ENCODE measurements around the gene SEMA5A.

Gene SEMA5A

DNA sequence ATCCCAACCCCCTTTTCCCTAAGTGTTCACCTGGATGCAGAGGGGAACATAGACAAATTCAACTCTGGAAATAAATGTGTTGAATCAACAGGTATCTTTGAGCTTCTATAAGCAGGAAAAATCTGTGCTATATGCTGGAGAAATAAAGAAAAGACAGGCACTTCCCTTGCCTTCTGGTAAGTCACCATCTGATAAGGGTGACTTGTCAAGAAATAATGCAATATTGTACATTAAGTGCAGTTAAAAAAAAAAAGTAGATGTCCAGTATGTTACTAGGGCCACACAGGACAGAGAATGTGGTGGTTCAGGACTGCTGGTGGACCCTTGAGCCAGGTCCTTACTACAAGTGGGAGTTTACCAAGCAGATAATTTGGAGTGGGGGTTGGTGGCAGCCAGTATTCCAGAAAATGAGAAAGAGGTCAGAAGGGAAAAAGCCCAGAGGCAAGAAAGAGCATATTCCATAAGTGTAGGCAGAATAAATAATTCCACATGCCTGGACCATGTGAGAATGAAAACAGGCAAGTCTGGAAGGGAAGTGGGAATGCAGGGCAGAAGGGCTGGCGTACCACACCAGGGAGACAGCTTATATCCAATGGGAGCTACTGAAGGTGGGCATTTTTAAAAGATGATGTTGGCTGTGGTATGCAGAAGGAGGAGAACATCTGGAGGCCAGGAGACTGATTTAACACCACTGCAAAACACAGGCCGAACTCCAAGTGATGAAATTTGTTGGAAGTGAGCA, 209.9 kb downstream of the SEMA5A start:
- Histone ChIP-seq H3K27me3 (ENCODE audit: insufficient read depth, low read length) (no peaks in the 10 kb centered on the region), H2AFZ (ENCODE audit: low read length, unreplicated experiment) (no peak overlapping the region), H3K27ac (ENCODE audit: low read depth, low read length) (no peak overlapping the region), H3K4me1 (ENCODE audit: control insufficient read depth, insufficient read depth, low read length, unreplicated experiment) (peaks cover 11% of the 10 kb centered on the region), H3K4me3 (ENCODE audit: low read depth, low read length) (no peak overlapping the region), H3K36me3 (ENCODE audit: insufficient read depth, low read length) (no peaks in the 10 kb centered on the region), H3K79me2 (ENCODE audit: control insufficient read depth, insufficient read depth, low read length, unreplicated experiment) (no peaks in the 10 kb centered on the region)

- Histone ChIP-seq H3K36me3 (ENCODE audit: insufficient read depth, low read length) (no peaks in the 10 kb centered on the region), H3K4me3 (ENCODE audit: low read depth, low read length) (no peak overlapping the region), H3K4me1 (ENCODE audit: control insufficient read depth, insufficient read depth, low read length, unreplicated experiment) (peaks cover 11% of the 10 kb centered on the region), H3K79me2 (ENCODE audit: control insufficient read depth, insufficient read depth, low read length, unreplicated experiment) (no peaks in the 10 kb centered on the region), H3K27me3 (ENCODE audit: insufficient read depth, low read length) (no peaks in the 10 kb centered on the region), H3K27ac (ENCODE audit: low read depth, low read length) (no peak overlapping the region), H2AFZ (ENCODE audit: low read length, unreplicated experiment) (no peak overlapping the region)
Observed at GRCh38 chr5:9335269-9335668, 210.6 kb downstream of the SEMA5A start.

- Histone ChIP-seq H3K36me3 (ENCODE audit: insufficient read depth, low read length) (no peaks in the 10 kb centered on the region), H3K79me2 (ENCODE audit: control insufficient read depth, insufficient read depth, low read length, unreplicated experiment) (no peaks in the 10 kb centered on the region), H3K4me1 (ENCODE audit: control insufficient read depth, insufficient read depth, low read length, unreplicated experiment) (no peaks in the 10 kb centered on the region), H2AFZ (ENCODE audit: low read length, unreplicated experiment) (no peak overlapping the region), H3K27me3 (ENCODE audit: insufficient read depth, low read length) (no peaks in the 10 kb centered on the region), H3K4me3 (ENCODE audit: low read depth, low read length) (no peak overlapping the region), H3K27ac (ENCODE audit: low read depth, low read length) (no peak overlapping the region)
Observed at GRCh38 chr5:9332026-9332425, 213.8 kb downstream of the SEMA5A start.

DNA sequence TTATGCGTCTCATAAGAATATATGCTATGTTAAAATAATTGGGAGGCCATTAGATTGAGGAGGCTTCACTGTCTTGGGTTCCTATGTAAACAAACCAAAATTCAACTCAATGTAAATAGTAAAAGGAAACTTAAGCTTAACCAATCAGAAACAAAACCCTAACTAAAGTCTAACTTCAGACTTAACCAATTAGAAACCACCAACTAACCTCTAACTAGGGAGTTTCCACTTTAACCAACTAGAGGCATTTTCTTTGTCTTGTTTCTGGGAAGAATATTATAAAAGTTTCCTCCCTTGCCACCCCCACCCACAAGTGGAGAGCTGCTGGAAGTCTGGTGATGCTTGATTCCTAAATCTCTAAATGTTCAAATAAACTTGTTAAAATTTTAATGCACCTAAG, 214.5 kb downstream of the SEMA5A start:
- Histone ChIP-seq H3K79me2 (ENCODE audit: control insufficient read depth, insufficient read depth, low read length, unreplicated experiment) (no peaks in the 10 kb centered on the region), H3K27ac (ENCODE audit: low read depth, low read length) (no peak overlapping the region), H3K4me1 (ENCODE audit: control insufficient read depth, insufficient read depth, low read length, unreplicated experiment) (no peaks in the 10 kb centered on the region), H3K36me3 (ENCODE audit: insufficient read depth, low read length) (no peaks in the 10 kb centered on the region), H3K27me3 (ENCODE audit: insufficient read depth, low read length) (no peaks in the 10 kb centered on the region), H2AFZ (ENCODE audit: low read length, unreplicated experiment) (no peak overlapping the region), H3K4me3 (ENCODE audit: low read depth, low read length) (no peak overlapping the region)

DNA sequence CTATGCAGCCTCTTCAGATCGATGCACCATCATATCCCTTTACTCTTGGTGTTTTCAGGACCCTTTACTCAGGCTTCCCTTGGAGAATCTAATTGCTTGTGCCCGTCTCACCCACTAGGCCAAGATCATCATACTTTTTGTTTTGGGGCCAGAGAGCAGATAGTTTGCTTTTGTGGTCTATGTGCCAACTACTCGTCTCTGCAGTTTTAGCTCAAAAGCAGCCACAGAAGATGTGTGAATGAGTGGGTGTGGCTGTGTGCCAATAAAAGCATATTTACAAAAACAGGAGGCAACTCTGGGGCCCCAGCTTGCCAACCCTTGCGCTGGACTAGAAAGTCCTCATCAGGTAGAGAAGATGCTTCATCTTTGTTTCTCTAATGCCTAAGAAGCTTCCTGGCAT, 216.8 kb downstream of the SEMA5A start:
- no peaks in the 10 kb centered on the region for H3K4me1 ChIP-seq (ENCODE audit: control insufficient read depth, insufficient read depth, low read length, unreplicated experiment)
- no peaks in the 10 kb centered on the region for H3K79me2 ChIP-seq (ENCODE audit: control insufficient read depth, insufficient read depth, low read length, unreplicated experiment)
- H2AFZ ChIP-seq (ENCODE audit: low read length, unreplicated experiment), result no peak overlapping the region
- H3K36me3 ChIP-seq (ENCODE audit: insufficient read depth, low read length), result no peaks in the 10 kb centered on the region
- no peaks in the 10 kb centered on the region for H3K27me3 ChIP-seq (ENCODE audit: insufficient read depth, low read length)
- H3K27ac ChIP-seq (ENCODE audit: low read depth, low read length), result no peak overlapping the region
- no peak overlapping the region for H3K4me3 ChIP-seq (ENCODE audit: low read depth, low read length)

DNA sequence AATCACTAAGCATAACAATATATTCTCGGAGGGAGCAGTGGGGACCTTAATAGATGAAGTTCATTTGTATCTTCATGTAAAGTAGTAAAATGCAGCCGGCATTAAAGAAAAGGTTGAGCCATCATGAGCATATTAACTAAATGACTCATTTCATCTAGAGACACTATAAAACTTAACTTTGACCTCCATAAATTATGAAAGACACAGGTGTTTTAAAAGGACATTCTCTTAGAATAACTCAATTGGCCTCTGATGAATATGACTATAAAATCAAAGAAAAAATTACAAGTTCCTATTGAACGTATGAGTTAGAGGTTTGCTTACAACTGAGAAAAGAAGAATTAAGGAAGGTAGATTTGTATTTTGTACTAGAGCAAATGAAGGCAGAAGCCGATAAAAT, 220.3 kb downstream of the SEMA5A start:
- no peak overlapping the region for H3K27ac ChIP-seq (ENCODE audit: low read depth, low read length)
- H3K4me3 ChIP-seq (ENCODE audit: low read depth, low read length), result no peak overlapping the region
- no peaks in the 10 kb centered on the region for H3K4me1 ChIP-seq (ENCODE audit: control insufficient read depth, insufficient read depth, low read length, unreplicated experiment)
- H2AFZ ChIP-seq (ENCODE audit: low read length, unreplicated experiment), result no peak overlapping the region
- H3K36me3 ChIP-seq (ENCODE audit: insufficient read depth, low read length), result no peaks in the 10 kb centered on the region
- no peaks in the 10 kb centered on the region for H3K79me2 ChIP-seq (ENCODE audit: control insufficient read depth, insufficient read depth, low read length, unreplicated experiment)
- H3K27me3 ChIP-seq (ENCODE audit: insufficient read depth, low read length), result no peaks in the 10 kb centered on the region

DNA sequence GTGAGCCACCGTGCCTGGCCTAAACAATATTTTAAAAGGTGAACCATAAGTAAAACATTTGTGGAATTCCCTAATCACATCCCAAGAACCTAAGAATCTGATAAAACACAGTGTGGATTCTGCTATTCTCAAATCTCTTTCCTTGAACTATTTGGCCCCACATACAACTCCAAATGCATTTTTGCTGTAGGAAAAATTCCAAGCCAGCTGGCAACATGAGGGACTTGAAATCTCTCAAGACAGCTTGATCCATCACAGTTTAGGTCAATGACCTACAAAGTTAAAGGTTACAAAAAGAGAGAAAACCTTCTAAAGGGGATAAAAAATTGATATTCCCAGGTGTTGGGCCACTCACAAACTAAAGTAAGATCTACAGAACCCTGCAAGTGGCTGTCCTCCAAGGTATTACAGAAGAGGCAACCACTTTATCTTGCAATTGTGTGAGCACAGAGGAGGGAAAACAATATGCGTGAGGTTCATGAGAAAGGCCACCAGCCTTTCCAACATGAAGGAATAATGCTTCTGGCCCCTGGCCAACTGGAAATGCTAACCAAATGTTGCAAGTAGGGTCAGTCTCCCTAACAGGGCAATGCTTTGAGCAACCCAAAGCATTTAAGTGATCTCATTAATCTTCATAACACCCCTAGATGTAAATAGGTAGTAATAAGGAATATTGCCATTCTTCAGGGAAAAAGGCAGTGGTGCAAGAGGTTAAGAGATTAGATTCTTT, 221.4 kb downstream of the SEMA5A start:
- Histone ChIP-seq H3K27ac (ENCODE audit: low read depth, low read length) (no peak overlapping the region), H2AFZ (ENCODE audit: low read length, unreplicated experiment) (no peak overlapping the region), H3K27me3 (ENCODE audit: insufficient read depth, low read length) (no peaks in the 10 kb centered on the region), H3K4me3 (ENCODE audit: low read depth, low read length) (no peak overlapping the region), H3K36me3 (ENCODE audit: insufficient read depth, low read length) (no peaks in the 10 kb centered on the region), H3K79me2 (ENCODE audit: control insufficient read depth, insufficient read depth, low read length, unreplicated experiment) (no peaks in the 10 kb centered on the region), H3K4me1 (ENCODE audit: control insufficient read depth, insufficient read depth, low read length, unreplicated experiment) (no peaks in the 10 kb centered on the region)

DNA sequence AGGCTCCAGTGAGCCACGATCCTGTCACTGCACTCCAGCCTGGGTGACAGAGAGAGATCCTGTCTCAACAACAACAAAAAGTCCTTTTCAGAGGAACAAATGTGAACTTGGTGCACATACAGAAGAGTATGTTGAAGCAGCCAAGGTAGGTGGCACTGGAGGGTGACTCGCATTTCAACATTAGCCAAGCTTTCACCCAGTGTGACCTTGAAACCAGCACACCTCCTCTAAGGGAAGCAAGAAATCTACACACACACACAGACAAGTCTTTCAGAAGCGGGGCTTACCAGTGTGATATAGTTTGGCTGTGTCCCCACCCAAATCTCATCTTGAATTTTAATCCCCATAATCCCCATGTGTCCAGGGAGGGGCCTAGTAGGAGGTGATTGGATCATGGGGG, 225.2 kb downstream of the SEMA5A start:
- no peak overlapping the region for H2AFZ ChIP-seq (ENCODE audit: low read length, unreplicated experiment)
- H3K27me3 ChIP-seq (ENCODE audit: insufficient read depth, low read length), result no peaks in the 10 kb centered on the region
- H3K36me3 ChIP-seq (ENCODE audit: insufficient read depth, low read length), result no peaks in the 10 kb centered on the region
- no peaks in the 10 kb centered on the region for H3K4me1 ChIP-seq (ENCODE audit: control insufficient read depth, insufficient read depth, low read length, unreplicated experiment)
- no peak overlapping the region for H3K4me3 ChIP-seq (ENCODE audit: low read depth, low read length)
- H3K79me2 ChIP-seq (ENCODE audit: control insufficient read depth, insufficient read depth, low read length, unreplicated experiment), result no peaks in the 10 kb centered on the region
- H3K27ac ChIP-seq (ENCODE audit: low read depth, low read length), result no peak overlapping the region

DNA sequence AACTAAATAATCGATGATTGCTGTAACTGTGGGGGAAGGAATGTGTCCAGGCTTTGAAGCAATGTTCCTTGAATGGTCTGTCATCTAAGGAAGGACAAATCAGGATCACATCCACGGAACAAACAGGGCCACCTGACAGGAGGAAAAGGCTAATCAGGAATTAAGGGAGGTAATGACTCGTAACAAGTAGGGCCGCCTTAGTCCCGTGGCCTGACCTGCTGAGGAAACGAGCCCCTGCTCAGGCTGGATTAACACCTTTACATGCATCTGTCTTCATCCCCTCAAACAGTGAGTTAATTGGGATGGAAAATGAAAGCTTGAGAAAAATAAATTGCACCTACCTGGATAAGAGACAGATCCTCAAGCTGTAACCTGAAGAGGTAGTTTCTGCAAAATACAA, 227.8 kb downstream of the SEMA5A start:
- no peak overlapping the region for H3K27ac ChIP-seq (ENCODE audit: low read depth, low read length)
- H3K36me3 ChIP-seq (ENCODE audit: insufficient read depth, low read length), result no peaks in the 10 kb centered on the region
- no peaks in the 10 kb centered on the region for H3K79me2 ChIP-seq (ENCODE audit: control insufficient read depth, insufficient read depth, low read length, unreplicated experiment)
- no peak overlapping the region for H3K4me3 ChIP-seq (ENCODE audit: low read depth, low read length)
- no peaks in the 10 kb centered on the region for H3K4me1 ChIP-seq (ENCODE audit: control insufficient read depth, insufficient read depth, low read length, unreplicated experiment)
- H2AFZ ChIP-seq (ENCODE audit: low read length, unreplicated experiment), result no peak overlapping the region
- no peaks in the 10 kb centered on the region for H3K27me3 ChIP-seq (ENCODE audit: insufficient read depth, low read length)

- no peaks in the 10 kb centered on the region for H3K4me1 ChIP-seq (ENCODE audit: control insufficient read depth, insufficient read depth, low read length, unreplicated experiment)
- no peaks in the 10 kb centered on the region for H3K79me2 ChIP-seq (ENCODE audit: control insufficient read depth, insufficient read depth, low read length, unreplicated experiment)
- no peak overlapping the region for H3K27ac ChIP-seq (ENCODE audit: low read depth, low read length)
- H3K4me3 ChIP-seq (ENCODE audit: low read depth, low read length), result no peak overlapping the region
- no peaks in the 10 kb centered on the region for H3K36me3 ChIP-seq (ENCODE audit: insufficient read depth, low read length)
- H2AFZ ChIP-seq (ENCODE audit: low read length, unreplicated experiment), result no peak overlapping the region
- H3K27me3 ChIP-seq (ENCODE audit: insufficient read depth, low read length), result no peaks in the 10 kb centered on the region
Observed at GRCh38 chr5:9316733-9317132, 229.1 kb downstream of the SEMA5A start.

GRCh38 chr5:9316041-9316440, 229.8 kb downstream of the SEMA5A start:
- Histone ChIP-seq H2AFZ (ENCODE audit: low read length, unreplicated experiment) (no peak overlapping the region), H3K27me3 (ENCODE audit: insufficient read depth, low read length) (no peaks in the 10 kb centered on the region), H3K27ac (ENCODE audit: low read depth, low read length) (no peak overlapping the region), H3K4me1 (ENCODE audit: control insufficient read depth, insufficient read depth, low read length, unreplicated experiment) (no peaks in the 10 kb centered on the region), H3K4me3 (ENCODE audit: low read depth, low read length) (no peak overlapping the region), H3K79me2 (ENCODE audit: control insufficient read depth, insufficient read depth, low read length, unreplicated experiment) (no peaks in the 10 kb centered on the region), H3K36me3 (ENCODE audit: insufficient read depth, low read length) (no peaks in the 10 kb centered on the region)
